HG03039 (cell line): ENCODE results near the gene GNRH2.
"Not testable (repeated sequence)": the region's sequence is repeated elsewhere in the genome, so short reads cannot be mapped to it uniquely, and the experiment has no call there.

Source experiments
- ATAC-seq: cut with Tn5 transposase; IDR thresholded peaks from one replicate; pipeline ENCODE4 v1.9.1; 2021; ENCODE audit warnings: mild to moderate bottlenecking, moderate library complexity; ENCODE audit not compliant: unreplicated experiment

The GNRH2 gene

GRCh38 chr20:3041854-3042409, 1.5 kb upstream of the GNRH2 start:
- ATAC-seq, result no peak

GRCh38 chr20:3042625-3043024, 797 bp upstream of the GNRH2 start:
- no peak for ATAC-seq

- no peak for ATAC-seq
These were observed 1.0 kb downstream of the GNRH2 start for GRCh38 chr20:3044336-3044965.

DNA sequence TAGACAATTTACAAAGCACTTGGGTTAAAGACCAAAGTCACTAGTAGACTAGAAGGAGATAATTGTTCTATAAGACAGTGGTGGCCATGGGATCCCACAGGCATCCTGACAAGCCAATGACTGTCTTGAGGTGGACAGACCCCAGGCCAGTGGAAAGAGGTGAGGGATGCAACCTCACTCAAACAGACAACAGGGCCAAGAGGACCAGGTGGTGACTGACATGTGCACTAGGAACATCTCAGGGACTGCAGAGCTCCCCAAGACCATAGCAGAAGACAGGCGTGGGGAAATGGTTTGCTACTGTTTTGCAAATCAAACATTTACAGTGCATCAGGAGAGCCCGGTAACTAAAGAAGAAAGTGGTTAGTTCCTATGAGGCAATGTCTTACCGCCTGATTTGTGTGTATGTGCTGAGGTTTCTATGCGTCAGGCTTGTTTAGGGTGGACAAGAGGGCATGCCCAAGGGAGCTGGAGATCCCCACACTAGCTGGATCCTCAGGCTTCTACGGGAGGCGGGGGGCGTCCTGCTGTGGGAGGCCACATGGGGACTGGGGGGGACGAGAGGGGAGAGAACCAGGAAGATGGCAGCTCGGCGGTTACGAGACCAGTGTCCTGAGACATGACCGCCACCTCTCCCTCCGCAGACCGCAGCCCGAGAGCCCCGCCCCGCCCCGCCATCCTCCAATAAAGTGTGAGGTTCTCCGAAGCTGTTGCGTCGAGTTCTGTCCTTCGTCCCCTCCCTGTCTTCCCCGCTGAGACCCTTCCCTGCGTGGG, 1.8 kb downstream of the GNRH2 start:
- ATAC-seq, result peak; percentile 39

DNA sequence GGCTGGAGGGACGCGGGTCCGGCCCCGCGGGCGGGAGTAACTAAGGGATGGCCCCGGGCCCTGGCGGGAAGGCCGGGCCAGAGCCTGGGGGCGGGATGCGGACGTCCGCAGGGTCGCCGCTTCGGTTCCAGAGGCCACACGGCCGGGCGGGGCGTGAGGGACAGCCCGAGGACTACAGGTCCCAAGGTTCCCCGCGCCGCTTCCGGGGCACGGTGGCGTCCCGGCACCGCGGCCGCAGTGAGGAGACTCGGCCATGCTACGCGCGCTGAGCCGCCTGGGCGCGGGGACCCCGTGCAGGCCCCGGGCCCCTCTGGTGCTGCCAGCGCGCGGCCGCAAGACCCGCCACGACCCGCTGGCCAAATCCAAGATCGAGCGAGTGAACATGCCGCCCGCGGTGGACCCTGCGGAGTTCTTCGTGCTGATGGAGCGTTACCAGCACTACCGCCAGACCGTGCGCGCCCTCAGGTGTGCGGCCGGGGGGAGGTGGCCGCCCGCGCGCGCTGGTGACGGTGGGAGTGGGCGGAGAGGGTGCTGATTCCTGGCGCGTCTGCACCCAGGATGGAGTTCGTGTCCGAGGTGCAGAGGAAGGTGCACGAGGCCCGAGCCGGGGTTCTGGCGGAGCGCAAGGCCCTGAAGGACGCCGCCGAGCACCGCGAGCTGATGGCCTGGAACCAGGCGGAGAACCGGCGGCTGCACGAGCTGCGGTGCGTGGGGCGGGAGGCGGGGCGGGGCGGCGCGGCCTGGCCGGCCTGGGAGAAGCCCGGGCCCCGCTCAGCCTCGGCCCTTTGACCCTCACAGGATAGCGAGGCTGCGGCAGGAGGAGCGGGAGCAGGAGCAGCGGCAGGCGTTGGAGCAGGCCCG, 2.6 kb downstream of the GNRH2 start, which contains the start of gene MRPS26:
Gene MRPS26 (plus strand): TSS at position 237 of the 861 bp plus-strand sequence. CDS start 17 bp downstream, at position 254.
- peak; percentile 88 for ATAC-seq

- ATAC-seq, result no peak
These were observed 3.4 kb downstream of the GNRH2 start for GRCh38 chr20:3046677-3047462.

GRCh38 chr20:3047486-3048419, 4.3 kb downstream of the GNRH2 start:
- no peak for ATAC-seq

- no peak for ATAC-seq
These were observed 8.1 kb downstream of the GNRH2 start for GRCh38 chr20:3051385-3052019.

DNA sequence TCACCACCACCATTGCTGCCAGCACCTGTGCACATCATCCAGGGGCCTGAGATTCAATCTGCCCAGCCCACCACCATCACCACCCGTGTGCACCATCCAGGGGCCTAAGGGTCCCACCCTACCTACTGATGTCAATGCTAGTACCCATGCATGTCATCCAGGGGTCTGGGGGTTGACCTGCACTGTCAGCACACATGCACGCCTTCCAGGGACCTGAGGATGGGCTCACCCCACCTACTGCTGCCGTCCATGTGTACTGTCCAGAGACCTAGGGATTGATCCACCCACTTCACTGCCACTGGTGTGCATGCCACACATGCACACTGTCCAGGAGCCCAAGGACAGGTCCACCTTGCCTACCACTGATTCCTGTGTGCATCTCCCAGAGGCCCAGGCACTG, 16.1 kb downstream of the GNRH2 start:
- no peak for ATAC-seq

- ATAC-seq, result not testable (repeated sequence)
These were observed 20.7 kb downstream of the GNRH2 start for GRCh38 chr20:3064119-3064518.

- no peak for ATAC-seq
These were observed 24.0 kb downstream of the GNRH2 start for GRCh38 chr20:3067139-3068014.

GRCh38 chr20:3068075-3068474, 24.7 kb downstream of the GNRH2 start:
- ATAC-seq, result no peak

DNA sequence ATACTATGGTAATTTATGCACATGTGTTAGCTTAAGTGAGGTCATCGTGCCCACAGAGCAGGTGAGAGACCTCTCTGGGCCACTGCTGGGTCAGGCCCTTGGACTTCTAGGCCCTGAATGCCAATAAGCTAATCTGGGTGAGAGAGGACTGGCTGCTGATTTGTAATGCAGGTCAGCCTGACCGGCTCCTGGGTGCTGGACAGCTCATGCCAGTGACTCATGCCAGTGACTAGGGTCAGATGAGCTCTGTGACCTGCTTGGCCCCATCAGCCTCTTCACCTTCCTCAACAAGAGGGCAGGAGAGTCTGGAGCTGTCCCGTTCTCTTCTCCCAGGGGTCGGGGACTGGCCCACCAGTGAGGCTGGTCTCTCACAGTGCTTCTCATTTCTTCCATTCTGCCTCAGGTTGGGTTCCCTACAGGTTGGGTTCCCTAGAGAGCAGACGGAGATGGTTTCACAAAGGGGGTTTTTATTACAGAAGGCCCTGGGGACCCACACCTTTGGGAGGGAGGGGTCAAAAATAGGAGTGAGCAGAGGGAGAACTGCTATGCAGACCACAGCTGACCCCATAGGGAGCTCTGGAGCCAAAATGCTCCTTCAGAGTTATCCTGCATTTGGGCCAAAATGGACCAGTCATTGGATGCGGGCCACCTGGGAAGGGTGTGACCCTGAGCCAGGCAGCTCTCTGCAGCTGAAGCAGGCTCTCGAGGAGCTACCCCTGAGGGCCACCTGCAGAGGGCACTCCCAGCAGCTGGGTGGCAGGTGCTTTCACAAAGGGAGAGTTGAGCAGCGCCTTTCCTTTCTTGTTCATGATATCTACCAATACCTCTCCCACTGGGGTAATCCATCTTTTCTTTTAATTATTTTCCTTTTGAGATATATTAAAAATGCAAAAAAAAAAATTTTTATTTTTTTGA, 25.8 kb downstream of the GNRH2 start:
- ATAC-seq, result no peak

- no peak for ATAC-seq
These were observed 27.3 kb downstream of the GNRH2 start for GRCh38 chr20:3070725-3071124.

GRCh38 chr20:3071266-3071609, 27.8 kb downstream of the GNRH2 start:
- no peak for ATAC-seq

DNA sequence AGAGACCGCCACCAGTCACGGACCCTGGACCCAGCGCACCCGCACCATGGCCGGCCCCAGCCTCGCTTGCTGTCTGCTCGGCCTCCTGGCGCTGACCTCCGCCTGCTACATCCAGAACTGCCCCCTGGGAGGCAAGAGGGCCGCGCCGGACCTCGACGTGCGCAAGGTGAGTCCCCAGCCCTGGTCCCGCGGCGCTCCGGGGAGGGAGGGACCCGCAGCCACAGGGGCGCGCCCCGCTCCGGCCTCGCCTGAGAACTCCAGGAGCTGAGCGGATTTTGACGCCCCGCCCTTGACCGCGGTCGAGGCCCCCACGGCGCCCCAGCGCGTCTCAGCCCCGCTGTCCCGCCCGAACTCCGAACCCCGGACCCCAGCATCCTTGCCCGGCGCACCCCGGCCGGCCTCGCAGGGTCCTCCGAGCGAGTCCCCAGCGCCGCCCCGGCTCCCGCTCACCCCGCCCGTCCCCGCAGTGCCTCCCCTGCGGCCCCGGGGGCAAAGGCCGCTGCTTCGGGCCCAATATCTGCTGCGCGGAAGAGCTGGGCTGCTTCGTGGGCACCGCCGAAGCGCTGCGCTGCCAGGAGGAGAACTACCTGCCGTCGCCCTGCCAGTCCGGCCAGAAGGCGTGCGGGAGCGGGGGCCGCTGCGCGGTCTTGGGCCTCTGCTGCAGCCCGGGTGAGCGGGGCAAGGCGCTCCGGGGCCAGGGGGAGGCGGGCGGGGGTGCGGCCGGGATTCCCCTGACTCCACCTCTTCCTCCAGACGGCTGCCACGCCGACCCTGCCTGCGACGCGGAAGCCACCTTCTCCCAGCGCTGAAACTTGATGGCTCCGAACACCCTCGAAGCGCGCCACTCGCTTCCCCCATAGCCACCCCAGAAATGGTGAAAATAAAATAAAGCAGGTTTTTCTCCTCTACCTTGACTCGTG, 28.4 kb downstream of the GNRH2 start, which contains the start of gene OXT:
Gene OXT (plus strand): TSS at position 11 of the 920 bp plus-strand sequence. CDS start 36 bp downstream, at position 47.
- ATAC-seq, result no peak
